Osteocyte (in vitro differentiated cells): ENCODE measurements around the gene ZNF688. TPM values are rescaled to one million over a fixed set of nuclear protein-coding genes. Genes with fewer than 3 reads are reported as not detected.

Source experiments
- DNase-seq: peaks from one replicate; pipeline ENCODE4 v3.0.0; 2021; ENCODE audit warnings: mixed read lengths; ENCODE audit not compliant: unreplicated experiment; ENCODE audit errors: extremely low spot score
- H3K27ac Mint-ChIP-seq: one replicate; pipeline ENCODE4 v1.8.0; 2021; ENCODE audit warnings: mild to moderate bottlenecking, mixed read lengths; ENCODE audit not compliant: unreplicated experiment
- H3K27me3 Mint-ChIP-seq: one replicate; pipeline ENCODE4 v1.8.0; 2021; ENCODE audit warnings: mixed read lengths; ENCODE audit not compliant: unreplicated experiment
- H3K36me3 Mint-ChIP-seq: one replicate; pipeline ENCODE4 v1.8.0; 2021; ENCODE audit warnings: mixed read lengths; ENCODE audit not compliant: unreplicated experiment
- H3K4me1 Mint-ChIP-seq: one replicate; pipeline ENCODE4 v1.8.0; 2021; ENCODE audit warnings: mixed read lengths; ENCODE audit not compliant: unreplicated experiment
- H3K4me3 Mint-ChIP-seq: one replicate; pipeline ENCODE4 v1.8.0; 2021; ENCODE audit warnings: mild to moderate bottlenecking, moderate library complexity, mixed read lengths; ENCODE audit not compliant: unreplicated experiment
- H3K9me3 Mint-ChIP-seq: one replicate; pipeline ENCODE4 v1.8.0; 2021; ENCODE audit warnings: mixed read lengths; ENCODE audit not compliant: unreplicated experiment
- CTCF ChIP-seq: fragments of 200-600 bp; sonication (generic); IDR thresholded peaks from 2 replicates; pipeline ENCODE4 v1.5.0; 2021; ENCODE audit warnings: antibody characterized with exemption, mild to moderate bottlenecking, moderate library complexity
- total RNA-seq: library from RNA; stranded (reverse); gene quantifications from 2 replicates; pipeline ENCODE4 v1.2.1, GENCODE V29; 2021

ZNF688 gene
- total RNA-seq, 1 donor from 2014 or later = 10.9 TPM

GRCh38 chr16:30551781-30552180 lies 19.7 kb downstream of the ZNF688 start:
- no peak for TF ChIP-seq CTCF
- no peaks in the 10 kb centered on the region for H3K9me3 Mint-ChIP-seq
- no peak for DNase-seq
- no peaks in the 10 kb centered on the region for H3K27me3 Mint-ChIP-seq
- peaks cover 7% of the 10 kb centered on the region for H3K4me1 Mint-ChIP-seq
- no peak overlapping the region for H3K27ac Mint-ChIP-seq
- peaks cover 17% of the 10 kb centered on the region for H3K36me3 Mint-ChIP-seq
- H3K4me3 Mint-ChIP-seq = no peak overlapping the region

GRCh38 chr16:30548416-30549253 lies 22.9 kb downstream of the ZNF688 start:
- Mint-ChIP-seq H3K4me3 (no peak overlapping the region), H3K27me3 (no peaks in the 10 kb centered on the region), H3K36me3 (peaks cover 7% of the 10 kb centered on the region), H3K9me3 (no peaks in the 10 kb centered on the region), H3K27ac (no peak overlapping the region), H3K4me1 (no peaks in the 10 kb centered on the region)
- DNase-seq = no peak
- TF ChIP-seq CTCF = no peak

GRCh38 chr16:30546115-30546514 lies 25.4 kb downstream of the ZNF688 start:
- H3K4me1 Mint-ChIP-seq = no peaks in the 10 kb centered on the region
- H3K36me3 Mint-ChIP-seq = no peaks in the 10 kb centered on the region
- no peak for DNase-seq
- no peak overlapping the region for H3K27ac Mint-ChIP-seq
- no peaks in the 10 kb centered on the region for H3K27me3 Mint-ChIP-seq
- H3K9me3 Mint-ChIP-seq = no peaks in the 10 kb centered on the region
- no peak overlapping the region for H3K4me3 Mint-ChIP-seq
- no peak for TF ChIP-seq CTCF

- H3K9me3 Mint-ChIP-seq = no peaks in the 10 kb centered on the region
Observed at GRCh38 chr16:30543067-30543466, 28.4 kb downstream of the ZNF688 start.

More at GRCh38 chr16:30543067-30543466, 28.4 kb downstream of the ZNF688 start:
- TF ChIP-seq CTCF = no peak
- H3K4me1 Mint-ChIP-seq = no peaks in the 10 kb centered on the region
- DNase-seq = no peak
- H3K27ac Mint-ChIP-seq = no peak overlapping the region
- H3K4me3 Mint-ChIP-seq = no peak overlapping the region
- H3K36me3 Mint-ChIP-seq = no peaks in the 10 kb centered on the region
- no peaks in the 10 kb centered on the region for H3K27me3 Mint-ChIP-seq
